Coronary artery (tissue), 2 donors: Measurements from ENCODE around the gene ABLIM3.

Experiments
- DNase-seq: peaks from one replicate; pipeline ENCODE4 v3.0.0-alpha.2; 2017; ENCODE audit warnings: low spot score
- H3K27ac ChIP-seq, 2 donors: fragments of 200-600 bp; sonication (generic); one replicate each; pipeline ENCODE4 v1.5.1; 2016 to 2019
- H3K4me3 ChIP-seq: fragments of 200-600 bp; sonication (generic); 2 replicates; pipeline ENCODE4 v1.5.1; 2016; ENCODE audit warnings: mild to moderate bottlenecking, moderate library complexity
- TF ChIP-seq, protein P1 (sequence below): fragments of 200-600 bp; sonication (generic); IDR thresholded peaks from one replicate; pipeline ENCODE4 v1.5.1; 2019; ENCODE audit warnings: antibody characterized with exemption

Gene ABLIM3

DNA sequence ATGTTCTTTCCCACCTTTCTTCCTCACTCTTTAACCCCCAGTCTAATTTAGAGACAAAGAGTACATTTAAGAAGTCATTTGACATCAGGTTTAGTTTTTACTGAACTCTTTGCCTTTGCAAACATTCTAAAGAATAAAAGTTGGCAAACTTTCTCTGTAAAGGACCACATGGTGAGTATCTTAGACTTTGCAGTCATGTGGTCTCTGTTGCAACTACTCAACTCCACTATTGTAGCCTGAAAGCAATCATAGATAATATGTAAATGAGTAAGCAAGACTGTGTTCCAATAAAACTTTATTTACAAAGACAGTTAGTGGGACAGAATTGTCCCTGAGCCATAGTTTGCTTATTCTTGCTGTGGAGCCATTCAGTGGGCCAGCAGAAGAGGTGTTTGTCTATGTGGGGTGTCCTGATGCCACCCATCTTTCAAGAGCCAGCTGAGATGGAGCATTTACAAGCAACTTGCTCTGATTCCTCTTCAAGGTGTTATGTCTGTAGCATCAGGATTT, 25.4 kb downstream of the ABLIM3 start:
- TF ChIP-seq, protein P1, sequence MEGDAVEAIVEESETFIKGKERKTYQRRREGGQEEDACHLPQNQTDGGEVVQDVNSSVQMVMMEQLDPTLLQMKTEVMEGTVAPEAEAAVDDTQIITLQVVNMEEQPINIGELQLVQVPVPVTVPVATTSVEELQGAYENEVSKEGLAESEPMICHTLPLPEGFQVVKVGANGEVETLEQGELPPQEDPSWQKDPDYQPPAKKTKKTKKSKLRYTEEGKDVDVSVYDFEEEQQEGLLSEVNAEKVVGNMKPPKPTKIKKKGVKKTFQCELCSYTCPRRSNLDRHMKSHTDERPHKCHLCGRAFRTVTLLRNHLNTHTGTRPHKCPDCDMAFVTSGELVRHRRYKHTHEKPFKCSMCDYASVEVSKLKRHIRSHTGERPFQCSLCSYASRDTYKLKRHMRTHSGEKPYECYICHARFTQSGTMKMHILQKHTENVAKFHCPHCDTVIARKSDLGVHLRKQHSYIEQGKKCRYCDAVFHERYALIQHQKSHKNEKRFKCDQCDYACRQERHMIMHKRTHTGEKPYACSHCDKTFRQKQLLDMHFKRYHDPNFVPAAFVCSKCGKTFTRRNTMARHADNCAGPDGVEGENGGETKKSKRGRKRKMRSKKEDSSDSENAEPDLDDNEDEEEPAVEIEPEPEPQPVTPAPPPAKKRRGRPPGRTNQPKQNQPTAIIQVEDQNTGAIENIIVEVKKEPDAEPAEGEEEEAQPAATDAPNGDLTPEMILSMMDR: no peak
- DNase-seq: no peak
- Histone ChIP-seq H3K27ac (no peak overlapping the region), H3K4me3 (no peak overlapping the region)

DNA sequence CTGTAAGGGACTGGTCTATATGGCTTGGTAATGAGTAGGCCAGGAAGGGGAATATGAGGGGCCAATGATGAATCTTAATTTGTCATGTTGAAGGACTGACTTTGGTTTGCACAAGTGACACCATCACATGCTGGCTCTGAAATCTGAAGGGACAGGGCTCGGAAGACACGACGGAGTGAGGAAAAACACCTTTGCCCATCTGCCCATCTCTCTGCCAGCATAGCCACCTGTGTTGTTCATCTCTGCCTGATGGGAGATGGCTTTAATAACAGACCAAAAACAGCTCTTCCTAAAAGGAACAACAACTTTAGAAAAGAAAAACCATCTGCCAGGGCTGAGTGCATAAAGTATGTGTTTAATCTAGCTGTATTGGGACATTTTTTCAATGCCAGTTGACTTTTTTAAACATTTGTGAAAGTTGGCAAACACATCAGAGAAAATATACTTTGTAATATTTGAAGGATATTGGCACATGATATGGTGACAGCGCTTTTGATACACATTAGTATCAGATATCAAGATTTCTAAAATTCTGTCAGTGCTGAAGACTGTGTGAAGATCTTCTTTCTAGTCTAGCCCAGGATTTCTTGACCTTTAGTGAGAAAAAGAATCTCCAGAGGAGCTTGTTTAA, 27.1 kb downstream of the ABLIM3 start:
- no peak for DNase-seq
- Histone ChIP-seq H3K27ac (no peak overlapping the region), H3K4me3 (no peak overlapping the region)
- TF ChIP-seq, protein P1: no peak

DNA sequence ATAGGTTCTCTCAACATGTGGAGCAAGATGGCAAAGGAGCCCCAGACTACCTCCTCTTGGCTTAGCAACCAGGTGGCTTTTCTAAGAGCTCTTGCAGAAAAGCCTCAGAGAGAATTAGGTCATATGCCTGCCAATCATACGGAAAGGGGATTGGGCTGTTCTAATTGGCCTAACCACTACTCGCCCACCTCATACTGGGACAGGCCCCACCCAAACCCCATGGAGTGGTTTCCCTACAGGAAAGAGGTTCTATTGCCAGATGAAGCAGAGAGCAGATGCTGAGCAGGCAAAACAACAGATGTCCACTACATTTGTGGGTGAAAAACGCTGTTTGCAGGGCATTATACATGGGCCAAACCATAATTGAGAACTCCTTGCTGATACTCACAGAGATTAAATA, 29.0 kb downstream of the ABLIM3 start:
- Histone ChIP-seq H3K27ac (no peak overlapping the region), H3K4me3 (no peak overlapping the region)
- TF ChIP-seq, protein P1: no peak
- no peak for DNase-seq

DNA sequence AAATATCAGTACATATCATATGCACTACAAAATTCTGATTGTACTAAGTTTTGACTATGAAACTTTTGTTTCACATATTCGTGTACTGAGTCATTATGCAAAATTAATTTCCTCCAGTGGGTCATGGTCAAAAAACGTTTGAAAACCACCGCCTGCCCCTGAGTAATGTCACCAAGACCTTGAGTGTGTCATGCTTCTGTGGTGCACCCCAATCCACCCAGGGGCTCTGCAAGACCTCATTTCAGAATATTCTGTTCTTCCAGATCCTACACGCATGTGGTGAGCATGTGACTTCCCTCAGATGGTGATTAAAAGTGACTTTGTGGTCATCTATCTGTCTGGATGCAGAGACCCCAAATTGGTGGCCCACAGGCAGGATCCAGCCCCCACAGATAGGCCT, 31.0 kb downstream of the ABLIM3 start:
- DNase-seq: no peak
- Histone ChIP-seq H3K4me3 (no peak overlapping the region), H3K27ac (no peak overlapping the region)
- TF ChIP-seq, protein P1: no peak

DNA sequence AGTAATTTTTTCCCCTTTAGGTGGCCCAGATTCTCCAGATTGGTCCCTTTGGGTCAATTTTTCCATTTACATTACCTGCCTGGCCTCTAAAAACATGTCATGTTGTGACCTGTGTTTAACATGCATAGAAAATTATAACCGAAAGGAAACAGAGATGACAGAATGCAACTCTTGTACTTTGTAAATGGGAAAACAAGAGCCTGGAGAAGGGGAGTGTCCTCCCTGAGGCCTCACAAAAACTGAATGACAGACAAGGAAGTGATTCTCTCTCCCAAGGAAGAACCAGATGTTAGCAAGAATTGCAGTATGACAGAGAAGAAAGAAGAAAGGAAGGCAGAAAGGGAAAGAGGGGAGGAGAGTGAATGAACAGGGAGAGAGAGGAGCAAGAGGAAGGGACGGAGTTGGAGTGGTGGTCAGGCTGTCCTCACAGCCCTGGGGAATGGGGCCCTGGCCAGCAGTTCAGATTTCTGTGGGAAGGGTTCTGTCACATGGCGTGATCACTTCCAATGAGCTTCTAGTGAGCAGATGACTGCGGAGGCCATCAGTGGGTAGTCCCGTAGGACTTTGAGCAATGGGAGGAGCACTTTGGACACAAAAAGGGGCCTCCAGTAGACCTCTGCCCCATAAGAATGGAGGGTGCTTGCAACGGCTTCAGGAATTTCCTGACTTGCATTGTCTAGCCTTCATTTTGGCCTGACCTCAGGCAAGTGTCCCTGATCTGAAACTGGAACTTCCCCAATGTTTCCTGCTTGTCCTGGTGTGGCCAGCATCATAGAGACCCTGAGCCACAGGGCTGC, 31.6 kb downstream of the ABLIM3 start:
- peak overlapping the region in 1 of 2 donors; percentile 58 for H3K27ac ChIP-seq
- TF ChIP-seq, protein P1: no peak
- no peak overlapping the region for H3K4me3 ChIP-seq
- DNase-seq: no peak

DNA sequence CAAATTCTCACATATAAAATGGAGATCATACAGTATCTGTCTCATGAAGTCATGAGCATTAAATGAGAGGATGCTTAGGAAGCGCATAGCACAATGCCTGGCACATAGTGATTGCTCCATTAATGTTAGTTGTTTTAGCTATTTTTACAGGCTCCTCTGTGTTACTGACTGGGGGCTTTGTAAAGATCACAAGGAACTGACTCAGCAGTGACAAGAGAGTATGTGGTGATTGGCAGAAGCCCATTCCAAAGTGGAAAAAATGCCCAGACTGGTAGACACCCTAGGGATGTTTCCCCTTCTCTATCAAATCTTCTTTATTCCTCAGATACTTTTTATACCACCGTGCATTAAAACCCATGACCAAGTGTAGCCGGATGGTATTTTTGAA, 33.5 kb downstream of the ABLIM3 start:
- Histone ChIP-seq H3K4me3 (no peak overlapping the region), H3K27ac (peak overlapping the region; percentile 19 to 74)
- DNase-seq: no peak
- TF ChIP-seq, protein P1: no peak
